OCI-LY1 (cell line): Measurements from ENCODE around the gene S100A10.

Source experiments
- EZH2 ChIP-seq: fragments of 200-600 bp; sonication (generic), shearing (Covaris generic); IDR thresholded peaks from 2 replicates; pipeline ENCODE4 v1.8.0; 2017; ENCODE audit warnings: borderline replicate concordance, mixed run types, mild to moderate bottlenecking, antibody characterized with exemption, low read length, moderate library complexity, mixed read lengths
- TF ChIP-seq, protein P1 (sequence below): fragments of 200-600 bp; sonication (generic), shearing (Covaris generic); IDR thresholded peaks from 2 replicates; pipeline ENCODE4 v1.5.1; 2017; ENCODE audit warnings: mild to moderate bottlenecking, antibody characterized with exemption, low read length, moderate library complexity, mixed read lengths

- TF ChIP-seq, protein P1, sequence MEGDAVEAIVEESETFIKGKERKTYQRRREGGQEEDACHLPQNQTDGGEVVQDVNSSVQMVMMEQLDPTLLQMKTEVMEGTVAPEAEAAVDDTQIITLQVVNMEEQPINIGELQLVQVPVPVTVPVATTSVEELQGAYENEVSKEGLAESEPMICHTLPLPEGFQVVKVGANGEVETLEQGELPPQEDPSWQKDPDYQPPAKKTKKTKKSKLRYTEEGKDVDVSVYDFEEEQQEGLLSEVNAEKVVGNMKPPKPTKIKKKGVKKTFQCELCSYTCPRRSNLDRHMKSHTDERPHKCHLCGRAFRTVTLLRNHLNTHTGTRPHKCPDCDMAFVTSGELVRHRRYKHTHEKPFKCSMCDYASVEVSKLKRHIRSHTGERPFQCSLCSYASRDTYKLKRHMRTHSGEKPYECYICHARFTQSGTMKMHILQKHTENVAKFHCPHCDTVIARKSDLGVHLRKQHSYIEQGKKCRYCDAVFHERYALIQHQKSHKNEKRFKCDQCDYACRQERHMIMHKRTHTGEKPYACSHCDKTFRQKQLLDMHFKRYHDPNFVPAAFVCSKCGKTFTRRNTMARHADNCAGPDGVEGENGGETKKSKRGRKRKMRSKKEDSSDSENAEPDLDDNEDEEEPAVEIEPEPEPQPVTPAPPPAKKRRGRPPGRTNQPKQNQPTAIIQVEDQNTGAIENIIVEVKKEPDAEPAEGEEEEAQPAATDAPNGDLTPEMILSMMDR: no peak
- TF ChIP-seq EZH2: no peak
Measured at GRCh38 chr1:151992303-151993083, 1.2 kb downstream of the S100A10 start.
